Measurements from ENCODE around the gene LPAR3.

Gene LPAR3

DNA sequence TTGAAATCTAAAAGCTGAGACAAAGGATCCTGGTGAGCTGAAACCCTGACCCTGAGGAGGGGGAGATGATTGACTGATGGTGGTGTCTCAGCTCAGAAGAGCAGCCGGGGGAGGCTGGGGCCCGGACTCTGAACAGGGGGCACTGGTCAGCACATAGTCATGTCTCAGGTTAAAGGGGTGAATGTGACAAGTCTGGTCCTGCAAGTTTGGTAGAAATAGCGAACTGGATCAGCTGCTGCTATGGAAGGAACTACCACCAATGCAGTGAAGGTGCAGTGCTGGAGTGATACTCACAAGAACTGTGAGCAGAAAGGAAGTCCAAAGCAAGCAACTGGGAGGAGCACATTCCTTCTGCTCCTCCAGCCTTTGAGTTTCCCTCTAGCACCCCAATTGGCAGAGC lies 104.0 kb downstream of the LPAR3 start:
- FAIRE-seq: no peak
- no peak for DNase-seq (ENCODE audit: insufficient read length, low spot score)
- TF ChIP-seq, protein P1, sequence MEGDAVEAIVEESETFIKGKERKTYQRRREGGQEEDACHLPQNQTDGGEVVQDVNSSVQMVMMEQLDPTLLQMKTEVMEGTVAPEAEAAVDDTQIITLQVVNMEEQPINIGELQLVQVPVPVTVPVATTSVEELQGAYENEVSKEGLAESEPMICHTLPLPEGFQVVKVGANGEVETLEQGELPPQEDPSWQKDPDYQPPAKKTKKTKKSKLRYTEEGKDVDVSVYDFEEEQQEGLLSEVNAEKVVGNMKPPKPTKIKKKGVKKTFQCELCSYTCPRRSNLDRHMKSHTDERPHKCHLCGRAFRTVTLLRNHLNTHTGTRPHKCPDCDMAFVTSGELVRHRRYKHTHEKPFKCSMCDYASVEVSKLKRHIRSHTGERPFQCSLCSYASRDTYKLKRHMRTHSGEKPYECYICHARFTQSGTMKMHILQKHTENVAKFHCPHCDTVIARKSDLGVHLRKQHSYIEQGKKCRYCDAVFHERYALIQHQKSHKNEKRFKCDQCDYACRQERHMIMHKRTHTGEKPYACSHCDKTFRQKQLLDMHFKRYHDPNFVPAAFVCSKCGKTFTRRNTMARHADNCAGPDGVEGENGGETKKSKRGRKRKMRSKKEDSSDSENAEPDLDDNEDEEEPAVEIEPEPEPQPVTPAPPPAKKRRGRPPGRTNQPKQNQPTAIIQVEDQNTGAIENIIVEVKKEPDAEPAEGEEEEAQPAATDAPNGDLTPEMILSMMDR (IDR thresholded peaks at IDR 0.05; ENCODE audit: insufficient read depth, missing control alignments): no peak

DNA sequence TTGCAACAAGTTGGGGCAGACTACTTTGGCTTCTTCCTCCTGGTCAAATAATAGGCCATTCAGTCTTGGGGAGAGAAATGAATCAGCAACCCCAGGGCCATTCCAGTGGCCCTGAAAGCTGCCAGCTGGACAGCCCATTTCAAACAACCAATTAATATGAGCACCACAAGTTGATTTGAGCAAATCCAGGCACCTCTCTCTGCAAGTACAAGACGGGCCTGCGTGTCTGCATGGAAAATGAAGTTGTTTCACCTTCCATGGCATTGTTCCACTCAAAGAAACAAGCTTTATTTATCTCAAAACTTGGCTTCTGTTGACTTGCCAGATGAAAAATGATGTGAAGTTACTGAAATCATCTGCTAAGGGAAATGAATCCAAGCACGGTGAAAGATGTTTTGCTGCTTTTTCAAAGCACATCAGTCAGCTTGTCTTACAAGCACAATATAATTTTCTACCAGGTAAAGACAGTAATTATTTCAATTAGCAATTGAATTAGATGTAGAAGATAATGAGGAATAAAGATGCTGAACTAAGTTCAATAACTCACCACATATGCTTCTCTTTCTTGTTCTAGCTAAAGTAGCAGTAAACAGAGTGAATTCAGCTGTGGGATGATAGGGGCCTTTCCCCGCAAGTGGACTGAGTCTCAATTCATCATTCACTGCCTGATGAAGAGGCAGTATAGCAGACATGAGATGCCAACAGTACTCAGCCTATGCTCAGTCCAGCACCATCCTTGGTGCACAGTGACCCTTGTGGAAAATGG lies 107.6 kb downstream of the LPAR3 start:
- TF ChIP-seq, protein P1 (IDR thresholded peaks at IDR 0.05; ENCODE audit: insufficient read depth, missing control alignments): no peak
- FAIRE-seq: no peak
- DNase-seq (ENCODE audit: insufficient read length, low spot score): no peak

DNA sequence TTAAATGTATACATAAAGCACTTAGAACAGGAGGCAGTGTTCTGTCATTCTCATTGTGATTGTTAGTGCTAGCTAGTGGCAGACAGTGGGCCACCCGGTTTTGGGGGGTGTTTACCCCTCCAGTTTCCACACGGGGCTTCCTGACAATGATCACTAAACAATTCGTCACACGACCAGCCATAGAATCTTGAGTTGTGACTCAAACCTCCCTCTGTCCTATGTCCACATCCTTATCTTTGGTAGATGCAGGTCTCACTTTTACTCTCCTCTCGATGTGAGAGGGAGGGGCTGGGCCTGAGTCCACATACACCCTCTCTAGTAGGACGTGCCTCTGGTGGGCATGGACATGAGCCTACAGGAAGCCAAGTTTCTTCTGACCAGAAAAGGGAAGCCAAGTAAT lies 110.1 kb downstream of the LPAR3 start:
- TF ChIP-seq, protein P1 (IDR thresholded peaks at IDR 0.05; ENCODE audit: insufficient read depth, missing control alignments): no peak
- no peak for FAIRE-seq

DNA sequence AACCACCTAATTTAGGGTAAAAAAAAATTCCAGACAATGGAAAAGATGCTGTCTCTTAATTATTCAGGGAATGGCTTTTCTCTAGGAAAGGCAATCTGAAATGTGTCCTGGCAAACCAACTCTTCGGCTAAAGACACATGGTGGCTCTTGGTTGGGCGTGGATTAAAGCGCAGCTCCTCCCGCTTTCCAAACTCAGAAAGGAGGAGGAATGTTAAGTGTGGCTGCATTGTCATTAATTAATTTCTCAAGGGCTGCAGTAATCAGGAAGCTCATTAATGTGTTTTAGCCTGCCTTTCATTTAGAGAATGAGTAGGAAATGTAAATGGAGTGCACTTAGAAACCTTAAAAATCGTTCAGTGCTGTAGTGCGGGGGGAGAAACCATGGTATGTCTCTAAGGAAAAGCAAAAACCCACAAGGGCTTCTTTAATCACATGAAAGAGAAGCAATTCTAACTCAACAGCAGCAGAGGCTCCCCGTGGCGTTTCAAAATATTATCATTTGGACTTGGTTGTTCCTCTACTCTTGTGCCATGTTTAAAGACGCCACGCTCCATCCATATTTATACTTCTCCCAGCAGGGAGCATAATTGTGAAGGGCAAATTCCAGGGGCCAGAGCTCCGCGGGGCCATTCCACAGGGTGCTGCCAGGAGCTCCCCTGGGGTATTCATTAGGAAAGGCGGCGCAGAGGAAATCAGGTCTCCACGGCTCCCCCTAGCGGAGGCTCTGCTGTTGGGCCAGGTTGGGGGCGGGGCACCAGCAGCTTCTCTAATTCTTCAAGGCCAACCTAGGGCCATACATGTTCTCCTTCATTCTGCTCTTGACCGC lies 110.8 kb downstream of the LPAR3 start:
- TF ChIP-seq, protein P1 (IDR thresholded peaks at IDR 0.05; ENCODE audit: insufficient read depth, missing control alignments): peak; percentile 66
- DNase-seq (ENCODE audit: insufficient read length, low spot score) (no peak), FAIRE-seq (no peak)

More for the DNA sequence above, 110.1 kb downstream of the LPAR3 start:
- no peak for DNase-seq (ENCODE audit: insufficient read length, low spot score)

DNA sequence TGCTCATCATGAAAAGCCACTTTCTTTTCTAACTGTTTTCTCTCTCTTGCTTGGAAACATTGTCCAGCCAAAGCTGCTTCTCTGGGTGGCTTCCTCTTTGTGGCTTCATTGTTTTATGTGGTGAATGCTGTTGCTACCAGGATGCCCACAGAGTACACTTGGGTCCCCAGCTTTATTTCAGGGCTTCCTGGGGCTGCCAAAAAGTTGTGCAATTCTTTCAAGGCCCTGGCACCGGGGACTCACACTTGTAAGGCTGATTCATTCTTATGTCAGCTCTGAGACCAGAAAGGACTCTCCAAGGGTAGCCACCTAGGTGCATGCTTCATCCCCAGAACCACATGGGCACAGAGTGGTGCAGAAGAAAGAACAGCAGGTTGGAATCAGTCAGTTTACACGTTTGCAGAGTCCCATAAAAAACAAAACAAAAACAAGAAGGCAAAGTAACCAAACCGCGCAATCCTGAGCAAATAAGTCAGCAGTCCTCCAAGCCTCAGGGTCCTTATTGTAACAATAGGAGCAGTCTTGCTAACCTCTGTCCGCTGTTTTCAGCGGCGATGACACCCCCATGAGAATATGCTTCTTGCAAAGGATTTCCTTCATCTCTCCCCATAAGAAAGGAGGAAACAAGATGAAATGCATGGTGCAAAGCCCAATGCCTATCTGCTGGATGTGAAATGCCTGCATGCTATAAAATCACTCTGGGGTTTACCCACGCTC lies 112.8 kb downstream of the LPAR3 start:
- FAIRE-seq (no peak), DNase-seq (ENCODE audit: insufficient read length, low spot score) (no peak)
- TF ChIP-seq, protein P1 (IDR thresholded peaks at IDR 0.05; ENCODE audit: insufficient read depth, missing control alignments): no peak

GRCh38 chr1:84776639-84777038 lies 116.4 kb downstream of the LPAR3 start:
- FAIRE-seq (no peak), DNase-seq (ENCODE audit: insufficient read length, low spot score) (no peak)
- TF ChIP-seq, protein P1 (IDR thresholded peaks at IDR 0.05; ENCODE audit: insufficient read depth, missing control alignments): no peak

All from D721Med (cell line).